ENCODE measurements around the gene ADCY10.

GRCh38 chr1:167797015-167797414, 116.9 kb downstream of the ADCY10 start:
- TF ChIP-seq, protein P1, sequence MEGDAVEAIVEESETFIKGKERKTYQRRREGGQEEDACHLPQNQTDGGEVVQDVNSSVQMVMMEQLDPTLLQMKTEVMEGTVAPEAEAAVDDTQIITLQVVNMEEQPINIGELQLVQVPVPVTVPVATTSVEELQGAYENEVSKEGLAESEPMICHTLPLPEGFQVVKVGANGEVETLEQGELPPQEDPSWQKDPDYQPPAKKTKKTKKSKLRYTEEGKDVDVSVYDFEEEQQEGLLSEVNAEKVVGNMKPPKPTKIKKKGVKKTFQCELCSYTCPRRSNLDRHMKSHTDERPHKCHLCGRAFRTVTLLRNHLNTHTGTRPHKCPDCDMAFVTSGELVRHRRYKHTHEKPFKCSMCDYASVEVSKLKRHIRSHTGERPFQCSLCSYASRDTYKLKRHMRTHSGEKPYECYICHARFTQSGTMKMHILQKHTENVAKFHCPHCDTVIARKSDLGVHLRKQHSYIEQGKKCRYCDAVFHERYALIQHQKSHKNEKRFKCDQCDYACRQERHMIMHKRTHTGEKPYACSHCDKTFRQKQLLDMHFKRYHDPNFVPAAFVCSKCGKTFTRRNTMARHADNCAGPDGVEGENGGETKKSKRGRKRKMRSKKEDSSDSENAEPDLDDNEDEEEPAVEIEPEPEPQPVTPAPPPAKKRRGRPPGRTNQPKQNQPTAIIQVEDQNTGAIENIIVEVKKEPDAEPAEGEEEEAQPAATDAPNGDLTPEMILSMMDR (IDR thresholded peaks at IDR 0.05; ENCODE audit: low read length) = no peak
- TF ChIP-seq EZH2 (IDR thresholded peaks at IDR 0.05; ENCODE audit: borderline replicate concordance, low read length) = no peak

Data from OCI-LY1 (cell line).